ENCODE measurements around the gene PPM1M.

The PPM1M gene

GRCh38 chr3:52289338-52289746 lies 43.8 kb downstream of the PPM1M start:
- Histone ChIP-seq H3K36me3 (ENCODE audit: control insufficient read depth in 1 of 2, insufficient read depth in 2 of 2, low read length in 2 of 2) (peaks cover 2 to 10% of the 10 kb centered on the region in 2 experiments), H4K91ac (ENCODE audit: low read depth, low read length) (no peak overlapping the region), H3K4me3 (ENCODE audit: low read depth, low read length) (no peak overlapping the region), H3K79me2 (ENCODE audit: control insufficient read depth, insufficient read depth, low read length, poor library complexity) (peaks cover 2% of the 10 kb centered on the region), H3K18ac (ENCODE audit: low read length) (no peak overlapping the region), H3K9ac (ENCODE audit: low read length) (no peak overlapping the region), H3K27ac (ENCODE audit: low read depth, low read length) (no peak overlapping the region), H3K79me1 (ENCODE audit: low read length) (peaks cover 2% of the 10 kb centered on the region), H4K8ac (ENCODE audit: low read depth, low read length) (no peak overlapping the region), H2AK5ac (ENCODE audit: low read length) (no peak overlapping the region), H3K4me2 (ENCODE audit: low read length) (no peak overlapping the region), H2AFZ (ENCODE audit: insufficient read depth, low read length, poor library complexity) (no peak overlapping the region), H2BK120ac (ENCODE audit: insufficient read depth, low read length, poor library complexity) (no peak overlapping the region), H3K14ac (ENCODE audit: low read length) (no peak overlapping the region), H2BK12ac (ENCODE audit: low read length) (no peak overlapping the region), H2BK5ac (ENCODE audit: low read depth, low read length, poor library complexity) (no peak overlapping the region), H3K4me1 (ENCODE audit: control insufficient read depth in 1 of 2, insufficient read depth in 2 of 2, low read length in 2 of 2) (peaks cover 8 to 9% of the 10 kb centered on the region in 2 experiments), H3K27me3 (ENCODE audit: insufficient read depth, low read length) (no peaks in the 10 kb centered on the region), H3K4ac (ENCODE audit: low read depth, low read length) (no peak overlapping the region), H3K9me3 (ENCODE audit: insufficient read depth, low read depth, low read length) (no peaks in the 10 kb centered on the region), H3K23ac (ENCODE audit: low read length) (no peak overlapping the region), H4K12ac (ENCODE audit: low read depth, low read length) (no peak overlapping the region)
- DNase-seq = peak; percentile 68 to 85
- no CpG with 5 or more reads among the region's 1 CpG for WGBS (ENCODE audit: extremely low coverage, insufficient coverage, insufficient read length)

GRCh38 chr3:52289747-52290595 lies 44.4 kb downstream of the PPM1M start:
- H3K9ac ChIP-seq (ENCODE audit: low read length) = no peak overlapping the region
- no peak overlapping the region for H3K14ac ChIP-seq (ENCODE audit: low read length)
- H3K4me1 ChIP-seq (ENCODE audit: control insufficient read depth in 1 of 2, insufficient read depth in 2 of 2, low read length in 2 of 2) = peaks cover 8 to 9% of the 10 kb centered on the region in 2 experiments
- no peaks in the 10 kb centered on the region for H3K27me3 ChIP-seq (ENCODE audit: insufficient read depth, low read length)
- H4K8ac ChIP-seq (ENCODE audit: low read depth, low read length) = no peak overlapping the region
- H3K9me3 ChIP-seq (ENCODE audit: insufficient read depth, low read depth, low read length) = no peaks in the 10 kb centered on the region
- no peak overlapping the region for H3K4me2 ChIP-seq (ENCODE audit: low read length)
- no peak overlapping the region for H2BK12ac ChIP-seq (ENCODE audit: low read length)
- H3K36me3 ChIP-seq (ENCODE audit: control insufficient read depth in 1 of 2, insufficient read depth in 2 of 2, low read length in 2 of 2) = peaks cover 2 to 10% of the 10 kb centered on the region in 2 experiments
- no peak overlapping the region for H3K4ac ChIP-seq (ENCODE audit: low read depth, low read length)
- H4K91ac ChIP-seq (ENCODE audit: low read depth, low read length) = no peak overlapping the region
- no peak overlapping the region for H2BK5ac ChIP-seq (ENCODE audit: low read depth, low read length, poor library complexity)
- no peak overlapping the region for H3K18ac ChIP-seq (ENCODE audit: low read length)
- H3K23ac ChIP-seq (ENCODE audit: low read length) = no peak overlapping the region
- H3K79me2 ChIP-seq (ENCODE audit: control insufficient read depth, insufficient read depth, low read length, poor library complexity) = peaks cover 2% of the 10 kb centered on the region
- H2AK5ac ChIP-seq (ENCODE audit: low read length) = no peak overlapping the region
- H4K12ac ChIP-seq (ENCODE audit: low read depth, low read length) = no peak overlapping the region
- no peak for DNase-seq
- peaks cover 2% of the 10 kb centered on the region for H3K79me1 ChIP-seq (ENCODE audit: low read length)
- no peak overlapping the region for H2BK120ac ChIP-seq (ENCODE audit: insufficient read depth, low read length, poor library complexity)
- H3K27ac ChIP-seq (ENCODE audit: low read depth, low read length) = no peak overlapping the region
- no CpG with 5 or more reads among the region's 15 CpGs for WGBS (ENCODE audit: extremely low coverage, insufficient coverage, insufficient read length)
- no peak overlapping the region for H3K4me3 ChIP-seq (ENCODE audit: low read depth, low read length)
- H2AFZ ChIP-seq (ENCODE audit: insufficient read depth, low read length, poor library complexity) = no peak overlapping the region

GRCh38 chr3:52290596-52291507 lies 45.3 kb downstream of the PPM1M start:
- H4K12ac ChIP-seq (ENCODE audit: low read depth, low read length) = no peak overlapping the region
- no peaks in the 10 kb centered on the region for H3K27me3 ChIP-seq (ENCODE audit: insufficient read depth, low read length)
- no peak overlapping the region for H3K9ac ChIP-seq (ENCODE audit: low read length)
- H2BK120ac ChIP-seq (ENCODE audit: insufficient read depth, low read length, poor library complexity) = no peak overlapping the region
- H3K36me3 ChIP-seq (ENCODE audit: control insufficient read depth in 1 of 2, insufficient read depth in 2 of 2, low read length in 2 of 2) = peaks cover 2 to 10% of the 10 kb centered on the region in 2 experiments
- no peak overlapping the region for H3K27ac ChIP-seq (ENCODE audit: low read depth, low read length)
- peaks cover 2% of the 10 kb centered on the region for H3K79me2 ChIP-seq (ENCODE audit: control insufficient read depth, insufficient read depth, low read length, poor library complexity)
- no peak overlapping the region for H2AK5ac ChIP-seq (ENCODE audit: low read length)
- peaks cover 2% of the 10 kb centered on the region for H3K79me1 ChIP-seq (ENCODE audit: low read length)
- H2AFZ ChIP-seq (ENCODE audit: insufficient read depth, low read length, poor library complexity) = no peak overlapping the region
- no peak overlapping the region for H3K4me3 ChIP-seq (ENCODE audit: low read depth, low read length)
- H3K4me1 ChIP-seq (ENCODE audit: control insufficient read depth in 1 of 2, insufficient read depth in 2 of 2, low read length in 2 of 2) = peaks cover 8 to 9% of the 10 kb centered on the region in 2 experiments
- H3K4ac ChIP-seq (ENCODE audit: low read depth, low read length) = no peak overlapping the region
- H4K8ac ChIP-seq (ENCODE audit: low read depth, low read length) = no peak overlapping the region
- no peak for DNase-seq
- H2BK5ac ChIP-seq (ENCODE audit: low read depth, low read length, poor library complexity) = no peak overlapping the region
- H3K23ac ChIP-seq (ENCODE audit: low read length) = no peak overlapping the region
- no peak overlapping the region for H4K91ac ChIP-seq (ENCODE audit: low read depth, low read length)
- no peak overlapping the region for H3K18ac ChIP-seq (ENCODE audit: low read length)
- no peaks in the 10 kb centered on the region for H3K9me3 ChIP-seq (ENCODE audit: insufficient read depth, low read depth, low read length)
- no peak overlapping the region for H2BK12ac ChIP-seq (ENCODE audit: low read length)
- H3K4me2 ChIP-seq (ENCODE audit: low read length) = no peak overlapping the region
- H3K14ac ChIP-seq (ENCODE audit: low read length) = no peak overlapping the region
- WGBS (ENCODE audit: extremely low coverage, insufficient coverage, insufficient read length) = no CpG with 5 or more reads among the region's 23 CpGs

GRCh38 chr3:52291508-52292181 lies 46.1 kb downstream of the PPM1M start:
- H3K18ac ChIP-seq (ENCODE audit: low read length) = no peak overlapping the region
- H4K91ac ChIP-seq (ENCODE audit: low read depth, low read length) = no peak overlapping the region
- no peak overlapping the region for H3K4me2 ChIP-seq (ENCODE audit: low read length)
- no peak overlapping the region for H2BK12ac ChIP-seq (ENCODE audit: low read length)
- no peak overlapping the region for H2BK5ac ChIP-seq (ENCODE audit: low read depth, low read length, poor library complexity)
- no peaks in the 10 kb centered on the region for H3K27me3 ChIP-seq (ENCODE audit: insufficient read depth, low read length)
- no peak overlapping the region for H2AK5ac ChIP-seq (ENCODE audit: low read length)
- H2AFZ ChIP-seq (ENCODE audit: insufficient read depth, low read length, poor library complexity) = no peak overlapping the region
- peaks cover 2% of the 10 kb centered on the region for H3K79me2 ChIP-seq (ENCODE audit: control insufficient read depth, insufficient read depth, low read length, poor library complexity)
- no peak overlapping the region for H4K8ac ChIP-seq (ENCODE audit: low read depth, low read length)
- peaks cover 8 to 9% of the 10 kb centered on the region in 2 experiments for H3K4me1 ChIP-seq (ENCODE audit: control insufficient read depth in 1 of 2, insufficient read depth in 2 of 2, low read length in 2 of 2)
- H4K12ac ChIP-seq (ENCODE audit: low read depth, low read length) = no peak overlapping the region
- H3K36me3 ChIP-seq (ENCODE audit: control insufficient read depth in 1 of 2, insufficient read depth in 2 of 2, low read length in 2 of 2) = peaks cover 2 to 10% of the 10 kb centered on the region in 2 experiments
- no peak for DNase-seq
- H3K4me3 ChIP-seq (ENCODE audit: low read depth, low read length) = no peak overlapping the region
- H3K14ac ChIP-seq (ENCODE audit: low read length) = no peak overlapping the region
- no peak overlapping the region for H3K9ac ChIP-seq (ENCODE audit: low read length)
- H3K4ac ChIP-seq (ENCODE audit: low read depth, low read length) = no peak overlapping the region
- peaks cover 2% of the 10 kb centered on the region for H3K79me1 ChIP-seq (ENCODE audit: low read length)
- no peak overlapping the region for H3K23ac ChIP-seq (ENCODE audit: low read length)
- WGBS (ENCODE audit: extremely low coverage, insufficient coverage, insufficient read length) = no CpG with 5 or more reads among the region's 7 CpGs
- H3K27ac ChIP-seq (ENCODE audit: low read depth, low read length) = no peak overlapping the region
- no peak overlapping the region for H2BK120ac ChIP-seq (ENCODE audit: insufficient read depth, low read length, poor library complexity)
- H3K9me3 ChIP-seq (ENCODE audit: insufficient read depth, low read depth, low read length) = no peaks in the 10 kb centered on the region
